Hematopoietic multipotent progenitor cell treated with erythropoietin and hydrocortisone succinate and interleukin-3 and kit ligand, for 6 days (in vitro differentiated cells): ENCODE results near the gene UBA6.
"Not testable (repeated sequence)": the region's sequence is repeated elsewhere in the genome, so short reads cannot be mapped to it uniquely, and the experiment has no call there.

Experiments used
- DNase-seq: peaks from one replicate; pipeline ENCODE4 v3.0.0-alpha.2; 2015

Gene UBA6

DNA sequence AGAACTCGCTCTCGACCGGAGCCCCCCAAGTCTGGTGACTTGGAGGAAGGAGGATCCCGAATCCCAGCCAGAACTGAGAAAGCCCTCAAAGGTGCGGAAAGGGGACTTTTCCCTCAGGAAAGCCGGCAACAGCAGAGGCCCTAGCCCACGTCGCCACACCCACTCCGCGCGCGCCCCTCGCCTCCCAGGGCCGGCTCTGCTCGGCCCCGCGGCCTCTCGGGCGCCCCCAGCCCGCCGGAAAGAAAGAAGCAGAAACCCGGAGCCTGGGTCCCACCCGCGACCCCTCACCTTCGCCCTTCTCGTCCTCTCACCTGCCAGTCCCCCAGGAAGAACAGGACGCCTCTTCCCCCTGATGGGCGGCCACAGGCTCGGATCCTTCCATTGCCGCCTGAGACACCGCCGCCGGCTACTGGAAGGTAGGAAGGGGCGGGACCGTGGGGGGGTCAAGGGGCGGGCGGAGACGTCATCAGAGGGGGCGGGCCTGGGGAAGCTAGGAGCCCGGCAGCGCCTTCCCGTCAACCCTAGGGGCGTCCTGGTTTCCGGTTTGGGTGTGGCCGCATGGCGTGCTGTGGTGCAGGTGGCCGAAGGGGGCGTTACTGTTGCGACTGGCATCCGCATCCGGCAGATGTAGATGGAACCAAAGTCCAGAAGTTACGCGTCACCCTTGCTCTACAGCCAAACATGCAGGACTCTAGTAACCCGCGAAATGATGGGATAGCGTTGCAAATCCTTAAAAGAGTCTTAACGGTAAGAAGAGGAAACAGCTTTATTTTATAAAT, at the start of gene UBA6:
UBA6 (minus strand) TSS at position 418 of the 779 bp plus-strand sequence; CDS start at position 382, 36 bp downstream.
- DNase-seq = peak; percentile 99

DNA sequence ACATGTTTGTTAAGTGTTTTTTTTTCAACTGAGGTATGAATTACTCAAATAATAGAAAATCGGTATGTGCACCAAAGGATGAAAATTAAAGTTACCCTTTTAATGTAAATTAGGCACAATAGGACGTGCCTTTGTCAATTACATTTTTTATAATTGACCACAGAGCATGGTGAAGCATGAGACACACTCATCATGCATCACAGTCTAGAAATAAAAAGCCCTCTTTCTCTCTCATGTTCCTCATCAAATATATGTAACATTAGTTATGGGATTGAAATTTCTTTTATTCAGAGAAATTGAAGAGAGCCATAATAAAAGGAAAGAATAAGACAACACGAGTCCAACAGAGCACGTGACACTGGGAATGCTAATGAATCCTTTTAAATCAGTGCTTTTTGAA, 49.7 kb upstream of the UBA6 start:
- DNase-seq = no peak

DNA sequence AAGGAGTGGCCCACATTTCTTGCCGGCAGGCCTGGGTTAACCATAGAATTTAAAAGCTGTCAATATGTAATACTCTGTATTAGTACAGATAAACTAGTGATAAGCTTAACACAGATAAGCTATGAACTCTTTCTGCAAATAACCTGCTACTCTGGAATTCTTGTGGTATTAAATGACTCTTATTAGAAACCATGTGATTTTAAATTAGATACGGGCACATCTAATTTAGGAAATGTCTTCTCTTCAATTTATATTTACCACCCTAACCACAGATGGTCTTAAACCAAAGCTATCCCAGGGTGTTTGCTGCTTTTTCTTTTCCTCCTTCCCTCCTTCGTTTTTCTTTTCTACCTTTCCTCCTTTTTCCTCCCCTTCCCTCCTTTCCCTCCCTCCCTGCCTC, 48.3 kb upstream of the UBA6 start:
- no peak for DNase-seq

DNA sequence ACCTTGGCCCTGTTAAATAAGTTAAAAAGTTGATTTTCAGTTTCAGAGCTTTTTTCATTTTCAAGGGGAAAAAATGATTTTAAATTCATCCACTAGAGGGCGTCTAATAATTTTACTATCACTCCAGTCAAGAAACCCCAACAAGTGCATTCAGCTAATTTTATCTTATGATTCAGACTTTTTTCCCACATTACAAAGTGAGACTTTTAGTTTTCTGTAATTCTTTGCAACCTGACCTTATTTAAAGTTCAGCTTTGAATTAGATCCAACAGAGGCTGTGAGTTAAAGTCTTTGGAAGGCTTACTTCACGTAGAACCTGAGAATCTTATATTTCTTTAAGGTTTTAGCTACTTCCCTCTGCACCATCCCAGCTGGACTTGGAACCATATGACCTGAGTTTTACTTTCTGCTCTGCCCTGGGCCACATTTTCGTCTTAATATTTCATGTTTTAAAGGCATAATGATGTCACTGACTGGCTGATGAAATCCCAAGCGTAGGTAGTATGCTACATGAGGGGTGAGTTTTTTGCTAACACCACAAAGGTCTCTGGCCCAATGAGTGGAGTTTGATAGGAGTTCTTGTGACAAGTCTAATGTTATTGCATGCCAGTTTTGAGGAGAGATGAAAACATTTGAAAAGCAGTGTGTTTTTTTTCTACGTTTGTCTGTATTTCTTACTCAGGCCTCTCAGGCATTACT, 46.0 kb upstream of the UBA6 start:
- peak; percentile 83 for DNase-seq

DNA sequence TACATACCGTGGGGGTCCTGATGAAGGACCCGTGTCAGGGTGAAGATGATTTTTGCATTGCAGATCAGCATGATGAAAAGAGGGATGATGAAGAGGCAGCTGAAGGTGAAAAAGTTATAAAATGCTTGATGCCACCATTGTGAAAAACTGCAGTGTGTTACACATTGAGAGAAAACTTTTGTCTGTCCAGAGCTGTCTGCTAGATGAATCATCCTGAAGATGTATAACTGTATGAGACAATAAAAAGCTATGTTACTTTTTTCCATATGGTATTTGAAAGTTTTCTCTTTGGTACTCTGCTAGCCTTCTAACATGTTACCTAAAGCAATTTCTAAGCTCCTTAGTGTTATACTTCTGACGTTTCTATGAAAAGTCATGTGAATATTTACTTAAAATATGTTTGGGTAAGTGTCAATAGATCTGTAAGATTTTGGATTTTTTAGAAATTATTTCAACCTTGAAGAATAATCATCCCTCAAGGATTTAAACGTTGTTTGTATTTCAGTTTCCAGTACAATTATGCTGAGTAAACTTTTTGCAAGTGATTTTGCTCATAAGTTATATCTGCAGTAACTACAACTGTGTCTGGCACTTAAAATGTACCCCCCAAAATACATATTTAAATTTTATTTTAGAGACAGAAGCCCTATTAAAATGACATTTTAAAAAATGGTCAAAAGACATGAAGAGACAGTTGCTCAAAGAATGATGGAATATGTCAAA, 43.8 kb upstream of the UBA6 start:
- no peak for DNase-seq

DNA sequence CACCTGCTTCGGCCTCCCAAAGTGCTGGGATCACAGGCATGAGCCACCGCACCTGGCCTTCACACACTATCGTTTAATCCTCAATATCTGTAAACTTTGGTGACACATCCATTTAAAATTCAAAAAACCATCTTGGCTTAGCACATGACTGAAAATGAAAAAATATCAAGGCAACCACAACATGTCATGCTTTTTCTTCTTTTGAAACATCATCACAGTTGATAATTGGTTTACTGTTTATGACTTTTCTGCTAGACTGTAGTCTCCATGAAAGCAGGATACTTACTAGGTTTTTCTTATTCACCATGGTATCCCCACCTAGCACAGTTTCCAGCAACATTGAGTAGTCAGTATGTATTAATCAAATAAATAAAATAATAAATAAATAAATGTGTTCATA, 42.2 kb upstream of the UBA6 start:
- DNase-seq = no peak

DNA sequence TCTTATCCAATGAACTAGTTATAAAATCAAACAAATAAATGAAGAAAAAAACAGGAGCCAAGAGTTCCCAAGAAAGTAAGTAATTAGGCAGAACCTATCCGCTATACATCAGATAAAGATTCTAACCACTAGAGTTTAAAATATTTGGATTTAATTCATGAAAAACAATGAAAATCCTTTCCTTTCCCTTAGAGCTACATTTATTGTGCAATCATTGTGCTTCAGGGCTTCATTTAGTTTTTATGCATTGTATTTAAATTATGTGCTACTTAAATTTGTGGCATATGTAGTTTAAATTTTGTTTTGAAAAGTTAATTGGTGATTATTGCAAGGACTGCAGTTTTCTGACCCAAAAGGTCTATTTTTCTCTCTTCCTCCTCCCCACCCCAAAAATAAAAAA, 35.3 kb upstream of the UBA6 start:
- DNase-seq = no peak

DNA sequence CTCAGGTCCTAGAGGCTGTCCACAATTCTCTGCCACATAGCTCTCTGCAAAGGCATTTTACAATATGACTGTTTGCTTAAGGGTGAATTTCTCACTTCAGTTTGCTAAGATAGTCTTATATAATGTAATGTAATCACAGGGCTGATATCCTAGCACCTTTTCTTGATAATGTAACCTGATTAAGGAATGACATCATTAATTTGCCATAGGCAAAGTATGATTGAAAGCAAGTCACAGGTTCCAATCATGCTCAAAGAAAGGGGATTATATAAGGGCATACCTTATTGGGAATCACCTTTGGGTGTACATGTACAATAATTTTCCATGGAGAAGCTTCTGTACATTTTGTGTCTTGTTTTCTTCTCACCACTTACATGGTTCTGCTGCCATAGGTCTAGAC, 34.4 kb upstream of the UBA6 start:
- DNase-seq = no peak

DNA sequence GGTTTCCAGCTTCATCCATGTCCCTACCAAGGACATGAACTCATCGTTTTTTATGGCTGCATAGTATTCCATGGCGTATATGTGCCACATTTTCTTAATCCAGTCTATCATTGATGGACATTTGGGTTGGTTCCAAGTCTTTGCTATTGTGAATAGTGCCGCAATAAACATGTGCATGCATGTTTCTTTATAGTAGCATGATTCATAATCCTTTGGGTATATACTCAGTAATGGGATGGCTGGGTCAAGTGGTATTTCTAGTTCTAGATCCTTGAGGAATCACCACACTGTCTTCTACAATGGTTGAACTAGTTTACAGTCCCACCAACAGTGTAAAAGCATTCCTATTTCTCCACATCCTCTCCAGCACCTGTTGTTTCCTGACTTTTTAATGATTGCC, 29.6 kb upstream of the UBA6 start:
- DNase-seq = not testable (repeated sequence)

DNA sequence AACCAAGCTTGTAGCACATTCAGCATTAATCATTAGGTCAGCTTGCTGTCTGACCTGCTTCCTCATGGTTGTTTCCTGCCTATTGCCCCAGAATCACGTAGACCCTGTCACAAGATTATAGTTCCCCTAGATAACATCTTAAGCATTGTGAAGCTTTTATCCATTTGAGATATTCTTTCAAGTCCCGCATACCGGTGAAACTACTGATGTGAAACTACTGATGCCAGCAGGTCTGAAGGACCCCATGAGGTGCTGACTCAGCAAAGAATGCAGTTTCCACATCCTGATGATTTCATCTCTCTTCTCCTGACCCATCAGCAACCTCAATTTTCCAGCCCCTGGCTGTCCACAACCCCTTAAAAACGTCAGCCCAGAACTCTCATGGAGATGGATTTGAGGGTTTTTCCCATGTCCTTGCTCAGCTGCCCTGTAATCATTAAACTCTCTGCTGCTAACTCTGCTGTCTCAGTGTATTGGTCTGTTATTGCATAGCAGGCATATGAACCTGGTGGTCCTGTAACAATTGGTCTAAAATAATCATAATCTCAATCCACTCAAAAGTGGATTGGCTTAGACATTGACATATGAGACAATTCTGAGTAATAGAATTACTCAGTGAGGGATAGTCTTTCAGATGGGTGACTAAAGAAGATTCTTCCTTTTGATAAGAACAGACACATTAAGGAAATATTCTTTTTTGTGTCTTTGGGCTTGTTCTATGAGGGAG, 26.3 kb upstream of the UBA6 start:
- peak; percentile 17 for DNase-seq

DNA sequence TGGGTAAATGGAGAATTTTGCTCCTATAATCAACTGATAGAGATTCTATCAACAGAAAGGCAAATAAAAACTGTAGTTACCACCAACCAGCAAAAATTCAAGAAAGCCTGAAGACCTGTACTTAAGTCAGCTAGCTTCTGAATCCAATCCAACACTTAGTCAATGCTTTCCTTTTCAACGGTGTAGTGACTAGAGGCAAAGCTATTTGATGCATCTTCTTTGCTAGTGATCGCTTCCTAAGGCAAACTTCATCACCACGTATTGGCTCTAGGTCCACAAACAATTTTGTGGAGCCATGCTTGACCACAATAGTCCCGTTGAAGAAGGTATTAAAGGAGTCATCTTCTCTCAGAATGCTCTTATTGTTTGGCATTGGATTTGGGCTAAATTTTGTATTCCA, 25.0 kb upstream of the UBA6 start:
- DNase-seq = no peak

DNA sequence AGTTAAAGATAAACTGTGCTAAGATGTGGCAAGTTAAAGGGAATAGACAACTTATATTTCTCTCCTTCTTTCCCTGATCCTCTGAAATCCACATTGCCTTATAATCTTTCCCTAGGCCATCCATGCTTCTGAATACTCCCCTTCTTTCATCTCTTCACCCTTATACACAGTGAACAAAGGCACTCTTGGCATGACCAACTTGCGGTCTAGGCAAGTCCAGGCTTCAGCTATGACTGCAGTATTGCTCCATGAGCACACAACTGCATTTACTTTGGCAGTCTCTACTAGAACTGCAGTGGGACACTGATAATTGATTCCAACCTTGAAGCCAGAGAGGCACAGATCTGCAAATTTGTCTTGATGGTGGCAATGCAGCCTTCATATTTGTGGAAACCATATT, 24.2 kb upstream of the UBA6 start:
- DNase-seq = no peak

DNA sequence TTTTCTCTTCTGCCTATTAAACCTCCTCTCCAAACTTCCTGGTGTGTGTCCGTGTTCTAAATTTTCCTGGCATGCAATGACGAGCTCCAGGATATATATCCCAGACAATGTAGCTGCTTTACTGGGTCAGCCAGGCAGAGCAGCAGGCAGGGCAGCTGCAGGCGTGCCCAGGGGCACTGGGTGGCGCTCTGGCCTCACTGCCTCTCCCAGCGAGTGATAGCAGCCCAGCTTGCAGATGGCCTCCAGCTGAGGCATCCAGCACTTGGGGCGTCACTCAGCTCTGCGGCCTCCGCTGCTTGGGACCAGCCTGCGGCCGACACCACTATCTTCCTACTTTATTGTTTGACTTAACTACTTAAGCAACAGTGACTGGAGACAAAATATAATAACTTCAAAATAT, 23.0 kb upstream of the UBA6 start:
- DNase-seq = peak; percentile 16

DNA sequence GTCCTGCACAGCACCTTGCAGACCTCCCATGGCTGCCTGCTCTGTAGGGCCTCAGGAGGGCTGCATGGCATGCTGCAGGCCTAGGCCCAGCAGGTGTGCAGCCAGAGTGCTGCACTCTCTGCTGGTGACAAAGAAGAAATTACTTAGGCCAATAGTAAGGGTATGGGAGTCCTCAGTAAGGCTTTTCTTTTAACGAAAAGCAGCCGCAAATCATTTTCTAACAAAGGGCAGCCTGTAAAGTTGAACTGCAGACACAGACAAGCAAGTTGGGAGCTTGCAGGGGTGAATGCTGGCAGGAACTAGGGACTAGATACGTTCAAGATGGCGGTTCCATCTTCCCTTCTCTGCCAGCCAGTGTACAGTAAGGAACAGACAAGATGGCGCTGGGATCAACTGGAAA, 22.4 kb upstream of the UBA6 start:
- DNase-seq = no peak

DNA sequence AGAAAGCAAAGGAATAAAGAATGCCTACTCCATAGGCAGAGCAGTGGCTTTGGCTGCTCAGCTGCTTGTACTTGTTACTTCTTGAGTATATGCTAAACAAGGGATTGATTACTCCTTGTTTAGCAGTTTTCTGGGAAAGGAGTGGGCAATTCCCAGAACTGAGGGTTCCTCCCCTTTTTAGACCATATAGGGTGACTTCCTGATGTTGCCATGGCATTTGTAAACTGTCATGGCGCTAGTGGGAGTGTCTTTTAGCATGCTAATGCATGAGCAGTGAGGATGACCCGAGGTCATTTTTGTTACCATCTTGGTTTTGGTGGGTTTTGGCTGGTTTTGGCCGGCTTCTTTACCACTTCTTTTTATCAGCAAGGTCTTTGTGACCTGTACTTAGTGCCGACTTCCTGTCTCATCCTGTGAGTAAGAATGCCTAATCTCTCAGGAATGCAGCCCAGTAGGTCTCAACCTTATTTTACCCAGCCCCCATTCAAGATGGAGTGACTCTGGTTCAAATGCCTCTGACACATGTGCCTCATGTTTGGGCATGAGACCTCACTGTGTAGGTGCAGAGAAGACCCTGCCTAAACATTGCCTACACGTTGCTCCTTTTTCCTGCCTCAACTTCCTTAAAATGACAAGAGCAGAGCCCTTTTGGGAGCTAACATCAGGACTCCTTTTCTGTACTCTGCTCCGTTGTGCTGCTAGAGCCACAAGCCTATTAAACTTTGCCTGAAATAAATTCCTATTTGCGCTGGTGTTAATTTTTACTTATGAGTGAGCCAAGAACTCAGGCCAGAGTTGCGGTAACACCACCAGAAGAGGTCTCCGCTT, 21.0 kb upstream of the UBA6 start:
- DNase-seq = no peak

DNA sequence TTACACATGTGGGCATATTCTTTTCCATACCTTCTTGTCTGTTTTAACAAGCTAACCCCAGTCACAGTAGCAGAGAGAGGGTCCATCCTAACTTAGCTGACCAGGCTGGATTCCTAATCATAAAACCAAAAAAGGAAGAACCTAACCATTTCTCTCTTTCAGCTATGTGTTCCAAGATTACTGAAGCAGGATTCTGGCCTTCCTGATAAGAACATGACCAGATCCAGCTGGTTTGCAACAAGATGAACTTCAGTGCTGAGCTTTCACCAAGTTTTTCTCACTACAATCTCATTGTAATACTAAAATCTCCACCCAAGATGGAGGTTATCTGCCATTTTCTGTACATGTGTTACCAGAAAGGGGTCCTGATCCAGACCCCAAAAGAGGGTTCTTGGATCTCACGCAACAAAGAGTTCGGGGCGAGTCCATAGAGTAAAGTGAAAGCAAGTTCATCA, 20.4 kb upstream of the UBA6 start:
- peak; percentile 50 for DNase-seq

DNA sequence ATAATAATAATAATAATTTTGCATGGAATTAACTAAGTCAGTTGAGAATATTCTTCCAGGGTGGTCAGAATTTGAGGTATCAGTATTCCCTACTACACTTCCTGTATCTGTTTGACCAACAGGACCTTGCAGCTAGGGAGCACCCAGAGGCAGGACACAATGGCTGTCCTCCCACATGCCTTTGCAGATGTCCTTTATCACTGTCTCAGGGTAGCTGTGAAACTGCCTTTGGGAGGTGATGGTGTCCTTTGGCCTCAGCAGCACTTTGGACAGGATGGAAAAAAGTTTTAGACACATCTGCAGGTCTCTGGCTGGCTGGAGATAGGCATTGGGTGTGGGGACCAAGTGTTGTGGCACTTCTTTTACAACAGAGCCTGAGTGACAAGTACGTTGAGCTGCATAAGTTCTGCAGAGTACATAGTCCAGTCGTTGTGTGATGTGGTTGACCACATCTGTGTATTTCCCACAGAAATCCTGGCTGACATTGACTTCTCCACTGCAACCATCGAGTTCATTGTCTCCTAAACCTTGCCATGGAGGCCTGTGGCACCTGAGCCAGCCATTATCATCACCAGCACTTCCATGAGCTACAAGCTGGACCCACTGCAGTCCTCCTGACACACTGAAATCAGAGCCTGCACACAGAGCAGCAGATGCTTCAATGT, 19.1 kb upstream of the UBA6 start:
- no peak for DNase-seq

DNA sequence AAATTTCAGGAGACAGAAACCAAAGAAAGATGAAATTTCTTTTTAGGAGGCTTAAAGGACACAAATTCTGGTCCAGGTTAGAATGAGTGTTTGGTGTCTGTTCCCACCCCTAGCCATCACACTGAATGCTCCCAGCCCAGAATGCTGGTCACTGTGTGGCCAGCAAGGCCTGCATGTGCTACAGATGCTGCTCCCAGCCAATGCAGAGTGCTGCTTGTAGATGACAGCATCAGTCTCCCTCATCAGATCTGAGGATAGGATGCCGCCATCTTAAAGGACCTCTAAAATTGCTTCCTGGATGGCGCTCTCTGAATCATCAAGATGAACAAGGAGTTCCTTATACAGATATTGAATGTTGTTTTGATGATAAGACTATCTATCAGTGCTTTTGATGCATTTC, 17.9 kb upstream of the UBA6 start:
- DNase-seq = no peak

DNA sequence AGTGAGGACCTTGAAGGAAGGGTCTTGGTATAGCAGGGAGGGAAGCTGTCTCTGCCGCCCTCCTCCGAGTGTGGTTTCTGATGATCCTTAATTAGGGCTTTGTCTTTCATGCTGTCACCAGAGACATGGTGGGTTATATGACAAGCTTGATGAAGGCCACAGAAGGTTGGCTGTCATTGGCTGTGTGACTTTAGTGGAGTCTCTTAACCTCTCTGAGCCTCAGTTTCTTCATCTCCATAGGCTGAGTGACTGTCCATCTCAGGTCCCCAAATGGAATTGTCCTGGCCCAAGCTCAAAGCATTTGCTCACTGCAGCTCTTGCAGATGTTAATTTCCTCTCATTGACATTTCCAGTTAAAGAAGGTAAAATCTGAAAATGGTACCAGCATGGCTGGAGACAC, 16.6 kb upstream of the UBA6 start:
- no peak for DNase-seq

DNA sequence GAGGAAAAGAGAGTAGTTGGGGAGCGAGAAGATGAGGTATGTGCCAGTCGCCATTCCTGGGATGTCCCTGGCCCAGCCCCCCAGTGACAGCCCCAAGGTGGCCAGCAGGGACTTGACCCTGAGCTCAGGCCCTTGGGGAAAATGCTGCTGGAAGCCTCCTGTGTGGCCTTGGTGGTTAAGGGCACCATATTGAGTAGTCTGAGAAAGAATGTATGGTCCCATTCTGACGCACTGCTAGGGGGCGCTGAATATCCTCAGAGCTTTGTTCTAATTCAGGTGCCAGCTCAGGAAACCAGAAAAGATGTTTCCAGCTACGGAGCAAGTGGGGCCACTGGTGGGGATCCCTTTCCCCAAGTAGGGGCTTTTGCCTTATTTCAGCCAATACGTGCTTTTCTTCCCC, 14.0 kb upstream of the UBA6 start:
- no peak for DNase-seq

DNA sequence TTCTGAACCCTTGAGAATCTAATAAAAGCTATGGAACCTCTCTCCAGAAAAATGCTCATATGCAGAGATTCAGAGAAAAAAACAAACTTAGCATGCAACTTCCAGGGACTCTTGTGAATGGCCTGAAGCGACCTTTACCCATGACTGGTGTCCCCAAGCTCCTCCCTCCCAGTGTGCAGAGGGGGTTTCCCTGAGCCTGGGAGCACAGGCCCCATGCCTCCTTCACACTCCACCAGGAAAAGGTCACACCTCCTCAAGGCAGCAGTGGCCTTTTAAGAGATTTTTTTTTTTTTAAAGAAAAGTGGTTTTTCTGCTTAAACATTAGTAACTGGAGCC, 13.3 kb upstream of the UBA6 start:
- DNase-seq = peak; percentile 26
